Neuronal stem cell (in vitro differentiated cells): ENCODE data around the gene DRC7.

Experiments
- DNase-seq: peaks from one replicate; pipeline ENCODE4 v3.0.0-alpha.2; 2013; ENCODE audit warnings: low spot score
- H2AFZ ChIP-seq: one replicate; pipeline ENCODE4 v1.6.1; 2013; ENCODE audit warnings: mild to moderate bottlenecking, low read length, inconsistent platforms
- H2AK5ac ChIP-seq: 2 replicates; pipeline ENCODE4 v1.6.1; 2013; ENCODE audit warnings: low read depth, mild to moderate bottlenecking, inconsistent platforms, low read length, moderate library complexity, mixed read lengths
- H2BK120ac ChIP-seq: 2 replicates; pipeline ENCODE4 v1.6.1; 2013; ENCODE audit warnings: low read depth, mild to moderate bottlenecking, inconsistent platforms, low read length, moderate library complexity, mixed read lengths
- H2BK12ac ChIP-seq: one replicate; pipeline ENCODE4 v1.6.1; 2013; ENCODE audit warnings: low read length, inconsistent platforms
- H2BK15ac ChIP-seq: 2 replicates; pipeline ENCODE4 v1.6.1; 2013; ENCODE audit warnings: mild to moderate bottlenecking, low read length, inconsistent platforms, mixed read lengths
- H2BK5ac ChIP-seq: one replicate; pipeline ENCODE4 v1.6.1; 2013; ENCODE audit warnings: inconsistent platforms, mild to moderate bottlenecking, low read length, moderate library complexity
- H3K14ac ChIP-seq: one replicate; pipeline ENCODE4 v1.6.1; 2013; ENCODE audit warnings: low read length, inconsistent platforms
- H3K18ac ChIP-seq: 2 replicates; pipeline ENCODE4 v1.6.1; 2013; ENCODE audit warnings: low read length, inconsistent platforms
- H3K23ac ChIP-seq: 2 replicates; pipeline ENCODE4 v1.6.1; 2013; ENCODE audit warnings: low read depth, mild to moderate bottlenecking, mixed read lengths, low read length, inconsistent platforms; ENCODE audit not compliant: poor library complexity
- H3K27ac ChIP-seq: replicated peaks from 3 replicates; pipeline ENCODE4 v1.5.1; 2013; ENCODE audit warnings: low read length, inconsistent platforms
- H3K27me3 ChIP-seq, 3 experiments: 2 replicates each; pipeline ENCODE4 v1.6.1; 2013; ENCODE audit warnings: low read length in 3 of 3, mild to moderate bottlenecking in 2 of 3, inconsistent platforms in 1 of 3, low read depth in 1 of 3, mixed read lengths in 1 of 3, moderate library complexity in 1 of 3; ENCODE audit not compliant: control insufficient read depth in 3 of 3, insufficient read depth in 3 of 3
- H3K36me3 ChIP-seq, 2 donors: replicated peaks in 1 of 2; 2 replicates each; pipeline ENCODE4 v1.6.1; 2013; ENCODE audit warnings: low read length in 2 of 2; ENCODE audit not compliant: control insufficient read depth in 2 of 2, insufficient read depth in 2 of 2
- H3K4ac ChIP-seq: 2 replicates; pipeline ENCODE4 v1.6.1; 2013; ENCODE audit warnings: inconsistent platforms, mild to moderate bottlenecking, low read length, moderate library complexity
- H3K4me1 ChIP-seq, 2 donors: 1 replicate in 1 of 2; 2 replicates in 1 of 2; pipeline ENCODE4 v1.6.1; 2013; ENCODE audit warnings: low read length in 2 of 2, low read depth in 1 of 2; ENCODE audit not compliant: control insufficient read depth in 2 of 2, insufficient read depth in 1 of 2
- H3K4me2 ChIP-seq: one replicate; pipeline ENCODE4 v1.6.1; 2013; ENCODE audit warnings: mild to moderate bottlenecking, low read length, inconsistent platforms; ENCODE audit not compliant: insufficient read depth, poor library complexity, severe bottlenecking
- H3K4me3 ChIP-seq, 2 donors: 2 replicates each; pipeline ENCODE4 v1.5.1; 2013; ENCODE audit warnings: low read length in 2 of 2, mild to moderate bottlenecking in 2 of 2, inconsistent platforms in 1 of 2, moderate library complexity in 1 of 2
- H3K79me1 ChIP-seq: one replicate; pipeline ENCODE4 v1.6.1; 2013; ENCODE audit warnings: low read depth, mild to moderate bottlenecking, inconsistent platforms, low read length, moderate library complexity
- H3K9ac ChIP-seq: one replicate; pipeline ENCODE4 v1.6.1; 2013; ENCODE audit warnings: mild to moderate bottlenecking, low read depth, low read length, inconsistent platforms; ENCODE audit not compliant: poor library complexity
- H3K9me3 ChIP-seq, 2 donors: replicated peaks in 1 of 2; 2 replicates each; pipeline versions ENCODE3 to v1.6.1; 2013; ENCODE audit warnings: low read length in 2 of 2, mild to moderate bottlenecking in 2 of 2, inconsistent platforms in 1 of 2, low read depth in 1 of 2, mixed read lengths in 1 of 2, moderate library complexity in 1 of 2; ENCODE audit not compliant: control insufficient read depth in 2 of 2, insufficient read depth in 1 of 2
- H4K8ac ChIP-seq: one replicate; pipeline ENCODE4 v1.6.1; 2013; ENCODE audit warnings: low read depth, mild to moderate bottlenecking, inconsistent platforms, low read length, moderate library complexity
- H4K91ac ChIP-seq: one replicate; pipeline ENCODE4 v1.6.1; 2013; ENCODE audit warnings: low read length, low read depth, mild to moderate bottlenecking, inconsistent platforms; ENCODE audit not compliant: poor library complexity
- WGBS, 2 donors: extraction: QIAGEN DNeasy Blood & Tissue Kit; methylation state at CpG; one replicate each; pipeline ENCODE4 v1.1.7; 2013; ENCODE audit warnings: missing lambda C conversion rate in 2 of 2, mixed read lengths in 1 of 2; ENCODE audit not compliant: insufficient read length in 2 of 2, insufficient replicate concordance in 1 of 2; ENCODE audit errors: extremely low coverage in 2 of 2; 5-methylcytosine and 5-hydroxymethylcytosine counted together

DRC7 gene

GRCh38 chr16:57725976-57726375 is 31.4 kb downstream of the DRC7 start:
- H3K4me3 ChIP-seq, result no peak overlapping the region
- no peaks in the 10 kb centered on the region for H3K79me1 ChIP-seq
- no peak overlapping the region for H4K91ac ChIP-seq
- no peaks in the 10 kb centered on the region for H3K36me3 ChIP-seq
- H2AFZ ChIP-seq, result no peak overlapping the region
- H2AK5ac ChIP-seq, result no peak overlapping the region
- no peaks in the 10 kb centered on the region for H3K27me3 ChIP-seq
- peak overlapping the region; percentile 76 for H2BK12ac ChIP-seq
- H3K4me2 ChIP-seq, result no peak overlapping the region
- no peak overlapping the region for H2BK15ac ChIP-seq
- no peak overlapping the region for H3K27ac ChIP-seq
- H2BK5ac ChIP-seq, result no peak overlapping the region
- H3K9me3 ChIP-seq, result peaks cover 0 to 2% of the 10 kb centered on the region in 2 donors
- H3K14ac ChIP-seq, result no peak overlapping the region
- no peak overlapping the region for H3K4ac ChIP-seq
- H3K9ac ChIP-seq, result no peak overlapping the region
- peak overlapping the region; percentile 3 for H3K23ac ChIP-seq
- DNase-seq, result no peak
- H2BK120ac ChIP-seq, result no peak overlapping the region
- peaks cover 0 to 3% of the 10 kb centered on the region in 2 donors for H3K4me1 ChIP-seq
- no CpG with 5 or more reads among the region's 30 CpGs for WGBS, 2 donors
- H3K18ac ChIP-seq, result peak overlapping the region; percentile 31
- no peak overlapping the region for H4K8ac ChIP-seq

GRCh38 chr16:57726433-57726947 is 31.9 kb downstream of the DRC7 start:
- WGBS, 2 donors, result no CpG with 5 or more reads among the region's 7 CpGs
- H3K4me2 ChIP-seq, result no peak overlapping the region
- H4K8ac ChIP-seq, result no peak overlapping the region

GRCh38 chr16:57727610-57728009 is 33.0 kb downstream of the DRC7 start:
- Histone ChIP-seq H3K23ac (no peak overlapping the region), H3K4me1 (peaks cover 0 to under 1% of the 10 kb centered on the region in 2 donors), H3K9ac (peak overlapping the region; percentile 22), H4K8ac (no peak overlapping the region), H2AFZ (no peak overlapping the region), H2BK5ac (no peak overlapping the region), H3K9me3 (peaks cover 0 to 2% of the 10 kb centered on the region in 2 donors), H3K18ac (no peak overlapping the region), H3K4ac (no peak overlapping the region), H2BK120ac (no peak overlapping the region), H3K79me1 (no peaks in the 10 kb centered on the region), H3K4me2 (no peak overlapping the region), H3K14ac (no peak overlapping the region), H2BK12ac (no peak overlapping the region), H2BK15ac (no peak overlapping the region), H3K27ac (no peak overlapping the region), H3K27me3 (no peaks in the 10 kb centered on the region), H2AK5ac (peak overlapping the region; percentile 30), H3K36me3 (no peaks in the 10 kb centered on the region), H3K4me3 (no peak overlapping the region), H4K91ac (no peak overlapping the region)
- DNase-seq, result no peak
- WGBS, 2 donors, result no CpG with 5 or more reads among the region's 4 CpGs

More at GRCh38 chr16:57726433-57726947, 31.9 kb downstream of the DRC7 start:
- Histone ChIP-seq H2BK5ac (no peak overlapping the region), H3K14ac (no peak overlapping the region), H3K36me3 (no peaks in the 10 kb centered on the region), H3K79me1 (no peaks in the 10 kb centered on the region), H3K4ac (no peak overlapping the region), H4K91ac (no peak overlapping the region), H3K9ac (no peak overlapping the region), H3K23ac (no peak overlapping the region), H3K9me3 (peaks cover 0 to 2% of the 10 kb centered on the region in 2 donors), H2BK15ac (no peak overlapping the region), H3K27ac (no peak overlapping the region), H3K4me3 (no peak overlapping the region), H3K4me1 (peaks cover 0 to 3% of the 10 kb centered on the region in 2 donors), H2AFZ (no peak overlapping the region), H3K27me3 (no peaks in the 10 kb centered on the region), H2BK120ac (no peak overlapping the region), H2AK5ac (no peak overlapping the region), H2BK12ac (no peak overlapping the region), H3K18ac (no peak overlapping the region)
- DNase-seq, result no peak

- no peak overlapping the region for H3K27ac ChIP-seq
- no peak overlapping the region for H2BK120ac ChIP-seq
- H3K9ac ChIP-seq, result no peak overlapping the region
- no peak overlapping the region for H3K18ac ChIP-seq
- no peak overlapping the region for H2BK15ac ChIP-seq
- H3K4me2 ChIP-seq, result no peak overlapping the region
- no peak overlapping the region for H3K4me3 ChIP-seq
- peaks cover 0 to 2% of the 10 kb centered on the region in 2 donors for H3K9me3 ChIP-seq
- no peak overlapping the region for H3K4ac ChIP-seq
- no peak overlapping the region for H4K91ac ChIP-seq
- H4K8ac ChIP-seq, result no peak overlapping the region
- WGBS, 2 donors, result no CpG with 5 or more reads among the region's 14 CpGs
- no peak overlapping the region for H3K23ac ChIP-seq
- H3K36me3 ChIP-seq, result no peaks in the 10 kb centered on the region
- H2BK12ac ChIP-seq, result no peak overlapping the region
- H2AFZ ChIP-seq, result no peak overlapping the region
- no peaks in the 10 kb centered on the region for H3K4me1 ChIP-seq
- H2AK5ac ChIP-seq, result no peak overlapping the region
- no peak for DNase-seq
- H2BK5ac ChIP-seq, result peak overlapping the region; percentile 43
- H3K79me1 ChIP-seq, result no peaks in the 10 kb centered on the region
- H3K14ac ChIP-seq, result no peak overlapping the region
- no peaks in the 10 kb centered on the region for H3K27me3 ChIP-seq
These were observed 34.0 kb downstream of the DRC7 start for GRCh38 chr16:57728336-57729181.
